Fibroblast of pulmonary artery (primary cell): ENCODE results near the gene USP26.
"Not testable (repeated sequence)": the region's sequence is repeated elsewhere in the genome, so short reads cannot be mapped to it uniquely, and the experiment has no call there.

ENCODE experiments used
- DNase-seq: peaks from one replicate; pipeline ENCODE4 v3.0.0-alpha.2; 2010; ENCODE audit warnings: low read depth
- H3K4me3 ChIP-seq: replicated peaks from 2 replicates; pipeline ENCODE4 v1.5.1; 2011; ENCODE audit warnings: low read depth, mild to moderate bottlenecking, control low read depth, low read length, moderate library complexity
- TF ChIP-seq, protein P1 (sequence below): IDR thresholded peaks from 2 replicates; pipeline ENCODE4 v1.5.1; 2011; ENCODE audit warnings: mild to moderate bottlenecking, control low read depth, low read length, inconsistent platforms; ENCODE audit errors: missing control alignments

Gene USP26

DNA sequence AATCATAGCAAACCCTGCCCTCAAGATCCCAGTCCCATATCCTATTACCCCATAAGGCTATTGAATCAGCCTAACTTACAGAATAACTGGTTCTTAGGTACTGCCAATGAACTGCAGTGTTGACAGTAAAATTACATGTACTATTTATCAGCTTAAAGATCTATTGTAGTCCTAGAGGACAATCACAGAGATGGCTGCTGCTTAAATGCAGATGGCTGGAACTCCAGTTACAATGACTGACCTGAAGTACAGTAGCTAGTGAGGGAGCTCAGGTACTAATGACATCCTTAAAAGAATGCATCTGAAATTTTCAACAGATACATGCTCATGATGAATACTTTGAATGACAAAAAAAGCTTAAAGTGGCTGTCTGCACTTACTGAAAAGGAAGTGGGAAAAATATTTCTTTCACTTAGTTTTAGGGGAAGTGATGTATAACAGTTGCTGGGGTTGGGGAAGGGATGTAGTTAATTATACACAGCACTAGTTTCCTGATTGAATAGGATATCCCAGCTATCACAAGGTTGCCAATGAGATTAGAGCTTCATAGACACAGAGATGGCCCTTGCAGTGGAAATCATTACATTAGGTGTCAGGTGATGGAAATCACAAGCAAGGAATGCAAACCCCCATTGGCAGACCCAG, 42.0 kb downstream of the USP26 start:
- no peak overlapping the region for H3K4me3 ChIP-seq
- DNase-seq: no peak
- TF ChIP-seq, protein P1, sequence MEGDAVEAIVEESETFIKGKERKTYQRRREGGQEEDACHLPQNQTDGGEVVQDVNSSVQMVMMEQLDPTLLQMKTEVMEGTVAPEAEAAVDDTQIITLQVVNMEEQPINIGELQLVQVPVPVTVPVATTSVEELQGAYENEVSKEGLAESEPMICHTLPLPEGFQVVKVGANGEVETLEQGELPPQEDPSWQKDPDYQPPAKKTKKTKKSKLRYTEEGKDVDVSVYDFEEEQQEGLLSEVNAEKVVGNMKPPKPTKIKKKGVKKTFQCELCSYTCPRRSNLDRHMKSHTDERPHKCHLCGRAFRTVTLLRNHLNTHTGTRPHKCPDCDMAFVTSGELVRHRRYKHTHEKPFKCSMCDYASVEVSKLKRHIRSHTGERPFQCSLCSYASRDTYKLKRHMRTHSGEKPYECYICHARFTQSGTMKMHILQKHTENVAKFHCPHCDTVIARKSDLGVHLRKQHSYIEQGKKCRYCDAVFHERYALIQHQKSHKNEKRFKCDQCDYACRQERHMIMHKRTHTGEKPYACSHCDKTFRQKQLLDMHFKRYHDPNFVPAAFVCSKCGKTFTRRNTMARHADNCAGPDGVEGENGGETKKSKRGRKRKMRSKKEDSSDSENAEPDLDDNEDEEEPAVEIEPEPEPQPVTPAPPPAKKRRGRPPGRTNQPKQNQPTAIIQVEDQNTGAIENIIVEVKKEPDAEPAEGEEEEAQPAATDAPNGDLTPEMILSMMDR: no peak

DNA sequence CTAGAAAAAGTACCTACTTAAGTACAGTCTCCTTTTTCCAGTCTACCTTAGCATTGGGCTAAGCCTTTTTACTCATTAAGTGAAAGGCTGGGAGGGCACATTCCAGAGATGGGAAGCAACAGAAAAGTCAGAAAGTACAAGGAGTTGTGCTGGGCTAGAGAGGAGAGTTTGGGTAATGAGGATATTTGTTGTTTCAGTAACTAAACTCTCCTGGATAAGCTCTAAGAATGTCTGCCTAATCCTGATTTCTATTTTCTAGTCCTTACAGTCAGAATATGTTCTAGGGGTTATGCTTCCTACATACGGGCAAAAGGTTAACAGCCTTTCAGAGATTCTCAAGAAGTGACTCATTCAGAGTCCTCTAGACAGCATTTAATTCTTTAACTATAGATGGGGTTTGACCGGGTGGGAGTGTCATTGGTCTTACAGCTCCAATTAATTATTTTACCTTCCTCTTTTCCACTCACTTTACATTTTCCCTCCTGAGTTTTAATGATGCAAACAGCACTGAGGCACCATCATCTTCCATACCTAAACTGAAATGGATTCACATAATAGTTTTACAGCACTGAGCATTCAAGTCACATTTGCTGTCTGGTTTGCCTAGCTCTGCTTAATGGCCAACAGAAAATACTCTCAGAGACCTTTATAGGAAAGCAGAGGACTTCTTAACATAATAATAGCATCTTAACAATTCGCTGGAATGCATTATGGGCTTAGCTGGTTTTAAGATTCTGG, 42.9 kb downstream of the USP26 start:
- no peak for DNase-seq
- TF ChIP-seq, protein P1: no peak
- no peak overlapping the region for H3K4me3 ChIP-seq

DNA sequence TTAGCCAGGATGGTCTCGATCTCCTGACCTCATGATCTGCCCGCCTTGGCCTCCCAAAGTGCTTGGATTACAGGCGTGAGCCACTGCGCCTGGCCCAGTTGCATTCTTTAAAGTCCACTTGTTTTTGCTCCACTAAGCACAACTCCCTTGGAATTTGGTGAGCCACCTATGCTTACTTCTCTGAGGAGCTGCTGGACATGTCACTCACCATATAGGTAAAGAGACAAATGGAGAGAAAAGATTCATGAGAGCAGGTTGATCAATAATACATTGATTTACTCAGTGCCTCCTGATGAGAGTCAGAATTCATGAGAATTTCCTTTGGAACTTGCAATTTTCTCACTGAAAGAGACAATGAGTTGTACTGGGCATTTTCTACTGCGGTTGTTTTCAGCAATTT, 48.2 kb downstream of the USP26 start:
- TF ChIP-seq, protein P1: no peak
- H3K4me3 ChIP-seq: no peak overlapping the region
- DNase-seq: no peak

DNA sequence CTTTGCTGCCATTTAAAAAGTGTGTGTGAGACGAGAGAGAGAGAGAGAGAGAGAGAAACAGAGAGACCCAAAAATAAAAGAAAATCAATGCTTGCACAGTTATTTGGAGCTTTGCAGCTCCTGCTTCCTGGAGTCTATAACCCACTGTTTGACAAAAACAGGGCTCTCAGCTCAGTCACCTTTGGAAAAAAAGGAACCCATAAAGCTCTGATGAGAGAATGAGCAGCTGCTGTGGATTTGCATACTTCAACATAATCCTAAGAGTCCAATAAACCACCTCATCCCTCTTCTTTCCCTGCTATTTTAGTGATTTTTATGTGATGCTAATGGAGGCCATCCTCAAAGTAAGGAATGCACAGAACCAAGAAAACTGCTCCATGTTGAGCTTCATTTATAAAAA, 50.3 kb downstream of the USP26 start:
- TF ChIP-seq, protein P1: no peak
- H3K4me3 ChIP-seq: no peak overlapping the region
- DNase-seq: no peak

DNA sequence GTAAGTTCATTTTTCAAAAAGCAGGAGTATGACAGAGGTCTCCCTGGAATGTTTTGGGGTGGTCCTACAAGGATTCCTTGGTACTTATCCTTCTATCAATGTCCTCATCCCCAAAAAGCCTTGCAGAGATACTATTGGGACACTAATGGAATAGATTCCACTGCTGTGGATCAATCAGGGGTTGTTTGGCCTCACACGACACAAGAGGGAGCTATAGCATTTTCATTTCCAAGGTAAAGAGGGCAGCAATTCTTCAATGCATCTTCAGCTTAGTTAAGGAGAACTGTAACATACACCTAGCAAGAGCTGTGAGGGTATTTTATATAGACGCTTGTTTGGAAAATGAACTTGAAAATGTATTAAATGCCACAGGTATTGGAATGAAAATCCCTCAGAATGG, 50.9 kb downstream of the USP26 start:
- TF ChIP-seq, protein P1: no peak
- DNase-seq: no peak
- H3K4me3 ChIP-seq: no peak overlapping the region

DNA sequence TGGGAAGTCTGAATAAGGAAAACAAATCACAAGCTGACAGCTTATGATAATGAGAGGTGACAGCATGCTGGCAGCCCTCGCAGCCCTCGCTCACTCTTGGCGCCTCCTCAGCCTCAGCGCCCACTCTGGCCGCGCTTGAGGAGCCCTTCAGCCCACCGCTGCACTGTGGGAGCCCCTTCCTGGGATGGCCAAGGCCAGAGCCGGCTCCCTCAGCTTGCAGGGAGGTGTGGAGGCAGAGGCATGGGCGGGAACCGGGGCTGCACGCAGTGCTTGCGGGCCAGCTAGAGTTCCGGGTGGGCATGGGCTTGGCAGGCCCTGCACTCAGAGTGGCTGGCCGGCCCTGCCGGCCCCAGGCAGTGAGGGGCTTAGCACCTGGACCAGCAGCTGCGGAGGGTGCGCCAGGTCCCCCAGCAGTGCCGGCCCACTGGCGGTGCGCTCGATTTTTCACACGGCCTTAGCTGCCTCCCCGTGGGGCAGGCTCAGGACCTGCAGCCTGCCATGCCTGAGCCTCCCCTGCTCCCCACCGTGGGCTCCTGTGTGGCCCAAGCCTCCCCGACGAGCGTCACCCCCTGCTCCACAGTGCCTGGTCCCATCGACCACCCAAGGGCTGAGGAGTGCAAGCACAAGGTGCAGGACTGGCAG, 52.6 kb downstream of the USP26 start:
- H3K4me3 ChIP-seq, DNase-seq: not testable (repeated sequence)

DNA sequence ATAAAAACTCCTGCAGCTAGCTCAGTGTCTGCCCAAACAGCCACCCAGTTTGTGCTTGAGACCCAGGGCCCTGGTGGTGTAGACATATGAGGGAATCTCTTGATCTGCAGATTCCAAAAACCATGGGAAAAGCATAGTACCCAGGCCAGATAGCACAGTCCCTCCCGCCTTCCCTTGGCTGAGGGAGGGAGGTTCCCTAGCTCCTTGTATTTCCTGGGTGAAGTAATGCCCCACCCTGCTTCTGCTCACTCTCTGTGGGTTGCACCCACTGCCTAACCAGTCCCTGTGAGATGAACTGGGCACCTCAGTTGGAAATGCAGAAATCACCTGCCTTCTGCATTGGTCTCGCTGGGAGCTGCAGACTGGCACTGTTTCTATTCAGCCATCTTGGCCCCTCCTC, 54.6 kb downstream of the USP26 start:
- TF ChIP-seq, protein P1: no peak
- DNase-seq: no peak
- H3K4me3 ChIP-seq: no peak overlapping the region
